ENCODE measurements around the gene SLC25A26. TPM values are rescaled to one million over a fixed set of nuclear protein-coding genes. Genes with fewer than 3 reads are reported as not detected.

Gene SLC25A26
- total RNA-seq, 1 experiment from 2014 or later = 24.8 TPM

GRCh38 chr3:66427951-66428474, 207.2 kb downstream of the SLC25A26 start:
- DNase-seq (ENCODE audit: low read depth) = no peak
- in situ Hi-C loops (cut with HindIII; ENCODE audit: low pct_unique_long_range_greater_than_20kb, low sequenced_read_pairs) = no loop called here

Other genes starting within 250 kb of the SLC25A26 start
- 0.88 and 1.3 TPM in 2 replicates for gene MAGI1, start 182.1 kb upstream of the SLC25A26 start, total RNA-seq (2014; rRNA removed; shearing (Covaris generic); ENCODE audit: low replicate concordance)